GM18505 (cell line): ENCODE measurements around the gene CAPN6.

ENCODE experiments used
- ATAC-seq: cut with Tn5 transposase; IDR thresholded peaks from one replicate; pipeline ENCODE4 v1.9.1; 2021; ENCODE audit not compliant: unreplicated experiment
- POLR2A ChIP-seq: IDR thresholded peaks from 4 replicates; pipeline ENCODE4 v1.6.1; 2011; ENCODE audit warnings: borderline replicate concordance; ENCODE audit not compliant: insufficient read depth, insufficient read length; ENCODE audit errors: extremely low read depth

The CAPN6 gene, protein sequence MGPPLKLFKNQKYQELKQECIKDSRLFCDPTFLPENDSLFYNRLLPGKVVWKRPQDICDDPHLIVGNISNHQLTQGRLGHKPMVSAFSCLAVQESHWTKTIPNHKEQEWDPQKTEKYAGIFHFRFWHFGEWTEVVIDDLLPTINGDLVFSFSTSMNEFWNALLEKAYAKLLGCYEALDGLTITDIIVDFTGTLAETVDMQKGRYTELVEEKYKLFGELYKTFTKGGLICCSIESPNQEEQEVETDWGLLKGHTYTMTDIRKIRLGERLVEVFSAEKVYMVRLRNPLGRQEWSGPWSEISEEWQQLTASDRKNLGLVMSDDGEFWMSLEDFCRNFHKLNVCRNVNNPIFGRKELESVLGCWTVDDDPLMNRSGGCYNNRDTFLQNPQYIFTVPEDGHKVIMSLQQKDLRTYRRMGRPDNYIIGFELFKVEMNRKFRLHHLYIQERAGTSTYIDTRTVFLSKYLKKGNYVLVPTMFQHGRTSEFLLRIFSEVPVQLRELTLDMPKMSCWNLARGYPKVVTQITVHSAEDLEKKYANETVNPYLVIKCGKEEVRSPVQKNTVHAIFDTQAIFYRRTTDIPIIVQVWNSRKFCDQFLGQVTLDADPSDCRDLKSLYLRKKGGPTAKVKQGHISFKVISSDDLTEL

GRCh38 chrX:111270339-111270738 is at the start of gene CAPN6:
CAPN6 (minus strand) TSS chrX:111270483; CDS start chrX:111263936, 6,547 bp downstream.
- no peak for ATAC-seq
- TF ChIP-seq POLR2A = no peak

DNA sequence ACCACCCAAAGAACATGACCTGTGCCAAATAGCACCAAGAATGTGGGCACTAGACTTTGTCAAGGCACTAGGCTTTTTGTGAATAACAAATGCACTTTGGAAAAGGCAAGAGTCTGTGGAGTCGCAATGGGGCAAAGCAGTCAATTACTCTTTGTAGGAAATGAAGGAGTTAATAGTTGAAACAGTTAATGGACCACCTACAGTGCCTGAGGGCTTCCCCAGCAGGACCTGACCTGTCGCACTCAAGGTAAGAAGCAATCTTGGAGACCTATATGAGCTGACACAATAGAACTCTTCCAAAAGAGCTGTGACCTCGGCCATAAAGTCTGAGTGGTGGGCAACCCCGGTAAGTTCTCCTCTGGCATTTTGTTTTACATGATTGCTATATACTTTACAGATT is 49.2 kb upstream of the CAPN6 start:
- TF ChIP-seq POLR2A = no peak
- ATAC-seq = no peak

- ATAC-seq = no peak
- no peak for TF ChIP-seq POLR2A
Measured at GRCh38 chrX:111318901-111319300, 48.6 kb upstream of the CAPN6 start.

DNA sequence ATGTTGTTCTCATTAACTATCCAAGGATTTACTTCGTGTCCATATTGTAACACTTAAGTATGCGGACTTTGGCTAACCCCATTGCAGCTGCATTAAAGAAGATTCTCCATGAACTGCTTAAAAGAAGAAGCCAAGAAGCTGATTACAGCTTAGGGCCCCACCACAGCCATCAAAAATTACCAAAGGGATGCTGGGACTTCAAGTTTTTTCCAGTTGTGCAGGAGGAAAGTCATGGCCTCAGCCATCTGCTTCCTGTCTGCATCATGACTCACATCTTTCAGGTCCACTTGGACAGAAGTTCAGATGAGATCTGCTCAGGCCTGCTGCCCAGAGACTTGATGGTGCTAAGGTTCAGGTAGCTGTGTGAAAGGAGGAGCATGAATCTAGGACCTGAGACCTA is 38.8 kb upstream of the CAPN6 start:
- no peak for TF ChIP-seq POLR2A
- ATAC-seq = no peak

DNA sequence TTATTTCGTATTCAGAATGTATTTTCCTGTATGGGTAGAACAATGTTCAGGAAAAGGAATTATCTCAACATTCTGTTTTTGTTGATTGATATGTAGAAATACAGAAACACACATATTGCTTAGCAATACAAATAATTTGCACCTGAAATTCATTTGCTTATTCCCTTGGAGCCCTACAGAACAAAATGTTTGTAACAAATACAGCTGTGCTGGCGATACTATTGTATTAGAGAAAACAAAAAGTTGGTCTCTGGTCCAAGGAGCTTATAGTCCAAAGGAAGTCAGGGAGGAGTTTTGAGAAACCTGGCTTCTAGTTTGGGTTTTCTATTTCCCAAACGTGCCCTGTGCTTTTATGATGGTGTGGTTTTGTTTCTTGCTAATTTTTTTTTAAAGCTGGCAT is 37.8 kb upstream of the CAPN6 start:
- no peak for ATAC-seq
- TF ChIP-seq POLR2A = no peak

DNA sequence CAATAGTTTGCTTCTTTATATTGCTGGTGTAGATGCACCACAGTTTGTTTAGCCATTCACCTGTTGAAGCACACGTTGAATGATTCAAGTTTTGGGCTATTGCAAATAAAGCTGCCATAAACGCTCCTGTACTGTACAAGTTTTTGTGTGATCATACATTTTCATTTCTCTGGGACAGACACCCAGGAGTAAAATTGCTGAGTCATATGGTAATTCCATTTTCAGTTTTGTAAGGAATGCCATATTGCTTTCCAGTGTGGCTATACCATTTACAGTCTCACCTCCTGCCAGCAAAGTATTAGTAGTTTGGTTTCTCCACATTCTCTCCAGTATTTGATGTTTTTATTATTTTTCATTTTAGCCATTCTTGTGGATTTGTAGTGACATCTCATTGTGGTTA is 32.0 kb upstream of the CAPN6 start:
- ATAC-seq = no peak
- TF ChIP-seq POLR2A = no peak

DNA sequence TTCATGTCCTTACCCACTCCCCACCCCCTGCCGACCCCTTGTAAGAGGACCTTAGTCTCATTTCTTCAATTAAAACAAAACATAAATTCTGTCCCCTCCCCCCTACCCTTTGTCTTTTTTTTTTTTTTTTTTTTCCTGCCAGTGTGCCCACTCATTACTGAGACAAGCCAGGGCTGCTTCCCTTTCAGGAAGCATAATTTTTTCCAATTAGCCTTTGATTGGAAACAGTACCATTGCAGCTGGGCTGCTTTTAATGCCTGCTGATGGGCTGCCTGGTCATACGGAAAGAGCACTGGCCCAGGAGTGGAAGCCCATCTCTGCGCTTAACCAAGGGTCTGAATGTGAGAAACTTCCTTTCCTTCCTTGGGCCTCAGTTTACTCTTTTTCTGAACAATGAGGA is 18.6 kb upstream of the CAPN6 start:
- no peak for TF ChIP-seq POLR2A
- no peak for ATAC-seq

- TF ChIP-seq POLR2A = no peak
- ATAC-seq = no peak
Measured at GRCh38 chrX:111284631-111285293, 14.5 kb upstream of the CAPN6 start.

GRCh38 chrX:111283446-111283845 is 13.2 kb upstream of the CAPN6 start:
- no peak for ATAC-seq
- TF ChIP-seq POLR2A = no peak

- ATAC-seq = no peak
- TF ChIP-seq POLR2A = no peak
Measured at GRCh38 chrX:111282991-111283390, 12.7 kb upstream of the CAPN6 start.

DNA sequence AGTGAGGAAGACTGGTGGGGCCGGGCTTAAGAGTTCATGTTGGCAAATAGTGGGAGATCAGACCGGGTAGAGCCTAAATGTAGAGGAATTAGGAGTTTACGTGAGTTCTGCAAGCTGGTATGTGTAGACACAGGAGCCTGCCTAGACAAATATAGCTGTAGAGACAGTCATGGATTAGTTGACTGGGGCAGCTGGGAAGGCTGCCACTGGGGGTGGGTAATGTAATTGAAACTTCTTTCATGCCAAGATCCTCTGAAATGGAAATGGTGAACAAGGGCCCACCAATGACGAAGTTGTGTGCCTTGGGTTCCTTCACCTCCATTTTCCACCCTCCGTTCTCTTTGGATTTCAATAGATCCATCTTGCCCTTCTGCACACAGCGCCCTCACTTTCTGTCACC is 11.9 kb upstream of the CAPN6 start:
- no peak for ATAC-seq
- TF ChIP-seq POLR2A = no peak

GRCh38 chrX:111268506-111268905 is 1.8 kb downstream of the CAPN6 start:
- TF ChIP-seq POLR2A = no peak
- ATAC-seq = no peak

- no peak for ATAC-seq
- TF ChIP-seq POLR2A = no peak
Measured at GRCh38 chrX:111265486-111265885, 4.8 kb downstream of the CAPN6 start.

- no peak for TF ChIP-seq POLR2A
- no peak for ATAC-seq
Measured at GRCh38 chrX:111264385-111264784, 5.9 kb downstream of the CAPN6 start.
